GM10266 (cell line): ENCODE data around the gene MTURN.

ENCODE experiments used
- DNase-seq: peaks from one replicate; pipeline ENCODE4 v3.0.0; 2012; ENCODE audit errors: extremely low spot score
- CTCF ChIP-seq: IDR thresholded peaks from 2 replicates; pipeline ENCODE4 v1.5.1; 2012; ENCODE audit warnings: mild to moderate bottlenecking, low read depth; ENCODE audit not compliant: control insufficient read depth, insufficient read depth; ENCODE audit errors: missing control alignments

MTURN gene

GRCh38 chr7:30160329-30160728 lies 25.5 kb downstream of the MTURN start:
- TF ChIP-seq CTCF, result no peak
- DNase-seq, result no peak

- TF ChIP-seq CTCF, result no peak
- no peak for DNase-seq
These were observed 27.3 kb downstream of the MTURN start for GRCh38 chr7:30162133-30162532.

GRCh38 chr7:30162622-30163124 lies 27.9 kb downstream of the MTURN start:
- no peak for DNase-seq
- no peak for TF ChIP-seq CTCF

GRCh38 chr7:30163231-30163894 lies 28.6 kb downstream of the MTURN start:
- no peak for TF ChIP-seq CTCF
- DNase-seq, result peak; percentile 33

GRCh38 chr7:30164567-30164966 lies 29.8 kb downstream of the MTURN start:
- DNase-seq, result peak; percentile 55

GRCh38 chr7:30165590-30165989 lies 30.8 kb downstream of the MTURN start:
- DNase-seq, result no peak
- no peak for TF ChIP-seq CTCF

More at GRCh38 chr7:30164567-30164966, 29.8 kb downstream of the MTURN start:
- peak; percentile 55 for TF ChIP-seq CTCF

- no peak for DNase-seq
- no peak for TF ChIP-seq CTCF
These were observed 31.5 kb downstream of the MTURN start for GRCh38 chr7:30166155-30166840.
